AG09319 (cell line): ENCODE measurements around the gene ARHGAP42.

ENCODE experiments used
- DNase-seq: peaks from one replicate; pipeline ENCODE4 v3.0.0-alpha.2; 2010; ENCODE audit warnings: low read depth; ENCODE audit errors: extremely low read depth
- CTCF ChIP-seq: IDR thresholded peaks from 2 replicates; pipeline ENCODE4 v1.5.1; 2011; ENCODE audit warnings: low read depth, mild to moderate bottlenecking, inconsistent platforms, low read length, moderate library complexity

The ARHGAP42 gene

GRCh38 chr11:101032991-101033390 is 345.9 kb downstream of the ARHGAP42 start:
- TF ChIP-seq CTCF: no peak
- DNase-seq: no peak

- DNase-seq: no peak
- no peak for TF ChIP-seq CTCF
These were observed 347.0 kb downstream of the ARHGAP42 start for GRCh38 chr11:101034076-101034475.

- TF ChIP-seq CTCF: no peak
- DNase-seq: no peak
These were observed 348.8 kb downstream of the ARHGAP42 start for GRCh38 chr11:101035872-101036271.
